H9 (cell line): ENCODE measurements around the gene CAV3. TPM values are rescaled to one million over a fixed set of nuclear protein-coding genes. Genes with fewer than 3 reads are reported as not detected.
A peak's percentile ranks its signal among the peaks of the same experiment; 100 is the strongest.

ENCODE experiments used
- DNase-seq: peaks from one replicate; pipeline ENCODE4 v3.0.0-alpha.2; 2017
- H2AFZ ChIP-seq: one replicate; pipeline ENCODE4 v1.6.1; 2013; ENCODE audit warnings: mild to moderate bottlenecking, low read length, control low read depth, moderate library complexity
- H2AK5ac ChIP-seq: 2 replicates; pipeline ENCODE4 v1.6.1; 2013; ENCODE audit warnings: low read length, control low read depth, mixed read lengths; ENCODE audit not compliant: insufficient read length
- H2BK120ac ChIP-seq: one replicate; pipeline ENCODE4 v1.6.1; 2013; ENCODE audit warnings: low read depth, mild to moderate bottlenecking, low read length, control low read depth, inconsistent platforms; ENCODE audit not compliant: poor library complexity, severe bottlenecking
- H2BK12ac ChIP-seq: 2 replicates; pipeline ENCODE4 v1.6.1; 2013; ENCODE audit warnings: low read length, control low read depth, mixed read lengths, low read depth; ENCODE audit not compliant: insufficient read length
- H2BK15ac ChIP-seq: 2 replicates; pipeline ENCODE4 v1.6.1; 2013; ENCODE audit warnings: low read depth, low read length, control low read depth
- H2BK20ac ChIP-seq: one replicate; pipeline ENCODE4 v1.6.1; 2013; ENCODE audit warnings: low read depth, mild to moderate bottlenecking, low read length, control low read depth, inconsistent platforms; ENCODE audit not compliant: poor library complexity, severe bottlenecking
- H2BK5ac ChIP-seq: 2 replicates; pipeline ENCODE4 v1.6.1; 2013; ENCODE audit warnings: low read length, control low read depth, mixed read lengths; ENCODE audit not compliant: insufficient read length
- H3K14ac ChIP-seq: 2 replicates; pipeline ENCODE4 v1.6.1; 2013; ENCODE audit warnings: low read length, control low read depth; ENCODE audit not compliant: insufficient read depth
- H3K18ac ChIP-seq: 2 replicates; pipeline ENCODE4 v1.6.1; 2013; ENCODE audit warnings: low read depth, mild to moderate bottlenecking, mixed read lengths, low read length, control low read depth; ENCODE audit not compliant: insufficient read length
- H3K23ac ChIP-seq: 2 replicates; pipeline ENCODE4 v1.6.1; 2013; ENCODE audit warnings: low read length, control low read depth, mixed read lengths, low read depth; ENCODE audit not compliant: insufficient read length
- H3K23me2 ChIP-seq: 2 replicates; pipeline ENCODE4 v1.6.1; 2013; ENCODE audit warnings: low read depth, mild to moderate bottlenecking, mixed read lengths, low read length, control low read depth; ENCODE audit not compliant: insufficient read length, poor library complexity, severe bottlenecking
- H3K27ac ChIP-seq: 2 replicates; pipeline ENCODE4 v1.5.1; 2013; ENCODE audit warnings: low read length, control low read depth, mixed read lengths, low read depth; ENCODE audit not compliant: insufficient read length
- H3K27me3 ChIP-seq: 2 replicates; pipeline ENCODE4 v1.6.1; 2013; ENCODE audit warnings: low read length, control low read depth, inconsistent platforms; ENCODE audit not compliant: insufficient read depth
- H3K4ac ChIP-seq: 2 replicates; pipeline ENCODE4 v1.6.1; 2013; ENCODE audit warnings: low read depth, mild to moderate bottlenecking, control low read depth, inconsistent platforms, low read length, moderate library complexity
- H3K4me1 ChIP-seq: 2 replicates; pipeline ENCODE4 v1.6.1; 2013; ENCODE audit warnings: low read length, control low read depth, inconsistent platforms; ENCODE audit not compliant: insufficient read depth
- H3K4me2 ChIP-seq: 2 replicates; pipeline ENCODE4 v1.6.1; 2013; ENCODE audit warnings: low read length, control low read depth, mixed read lengths; ENCODE audit not compliant: insufficient read length, insufficient read depth
- H3K56ac ChIP-seq: 2 replicates; pipeline ENCODE4 v1.6.1; 2013; ENCODE audit warnings: low read depth, mild to moderate bottlenecking, mixed read lengths, low read length, control low read depth; ENCODE audit not compliant: insufficient read length
- H3K79me1 ChIP-seq: 2 replicates; pipeline ENCODE4 v1.6.1; 2013; ENCODE audit warnings: low read depth, mild to moderate bottlenecking, moderate library complexity, low read length, control low read depth, inconsistent platforms; ENCODE audit not compliant: insufficient read depth, poor library complexity, severe bottlenecking
- H3K79me2 ChIP-seq: 2 replicates; pipeline ENCODE4 v1.6.1; 2013; ENCODE audit warnings: low read length, control low read depth, inconsistent platforms; ENCODE audit not compliant: insufficient read depth
- H3K9ac ChIP-seq: 2 replicates; pipeline ENCODE4 v1.6.1; 2013; ENCODE audit warnings: low read length, control low read depth, mixed read lengths; ENCODE audit not compliant: insufficient read length; ENCODE audit errors: extremely low read depth
- H3K9me3 ChIP-seq: one replicate; pipeline ENCODE4 v1.6.1; 2013; ENCODE audit warnings: low read depth, low read length, inconsistent platforms; ENCODE audit not compliant: control insufficient read depth
- H3T11ph ChIP-seq: one replicate; pipeline ENCODE4 v1.6.1; 2013; ENCODE audit warnings: mild to moderate bottlenecking, low read length, control low read depth, inconsistent platforms
- H4K20me1 ChIP-seq: one replicate; pipeline ENCODE4 v1.6.1; 2013; ENCODE audit not compliant: control insufficient read depth, insufficient read length, insufficient read depth
- H4K5ac ChIP-seq: 2 replicates; pipeline ENCODE4 v1.6.1; 2013; ENCODE audit warnings: low read depth, mild to moderate bottlenecking, mixed read lengths, low read length, control low read depth; ENCODE audit not compliant: insufficient read length
- H4K8ac ChIP-seq: replicated peaks from 2 replicates; pipeline ENCODE4 v1.6.1; 2013; ENCODE audit warnings: low read length, control low read depth, mixed read lengths, low read depth; ENCODE audit not compliant: insufficient read length
- H4K91ac ChIP-seq: 2 replicates; pipeline ENCODE4 v1.6.1; 2013; ENCODE audit warnings: low read depth, mild to moderate bottlenecking, moderate library complexity, mixed read lengths, low read length, control low read depth; ENCODE audit not compliant: insufficient read length
- H3K27ac Mint-ChIP-seq, 3 experiments: 2 replicates in 2 of 3; 3 replicates in 1 of 3; pipeline ENCODE4 v1.8.0; 2020 to 2021; ENCODE audit warnings: mixed read lengths in 3 of 3, mild to moderate bottlenecking in 1 of 3, moderate library complexity in 1 of 3
- H3K27me3 Mint-ChIP-seq: 2 replicates; pipeline ENCODE4 v1.8.0; 2021; ENCODE audit warnings: low read depth, mild to moderate bottlenecking, moderate library complexity, mixed read lengths
- H3K36me3 Mint-ChIP-seq, 3 experiments: 2 replicates in 2 of 3; 3 replicates in 1 of 3; pipeline ENCODE4 v1.8.0; 2020 to 2021; ENCODE audit warnings: low read depth in 3 of 3, mixed read lengths in 3 of 3; ENCODE audit not compliant: insufficient read depth in 1 of 3
- H3K4me1 Mint-ChIP-seq, 2 experiments: 2 replicates each; pipeline ENCODE4 v1.8.0; 2020; ENCODE audit warnings: mixed read lengths in 2 of 2
- H3K4me3 Mint-ChIP-seq, 2 experiments: 2 replicates in 1 of 2; 3 replicates in 1 of 2; pipeline ENCODE4 v1.8.0; 2020 to 2021; ENCODE audit warnings: mild to moderate bottlenecking in 2 of 2, mixed read lengths in 2 of 2, moderate library complexity in 1 of 2
- H3K9me3 Mint-ChIP-seq, 2 experiments: 2 replicates in 1 of 2; 3 replicates in 1 of 2; pipeline ENCODE4 v1.8.0; 2020; ENCODE audit warnings: mild to moderate bottlenecking in 2 of 2, mixed read lengths in 2 of 2, moderate library complexity in 1 of 2
- WGBS: extraction: QIAGEN DNeasy Blood & Tissue Kit; methylation state at CpG from one replicate; pipeline ENCODE4 v1.1.7; 2013; ENCODE audit warnings: missing lambda C conversion rate, low lambda C conversion rate, mixed read lengths; ENCODE audit not compliant: insufficient read length; ENCODE audit errors: extremely low coverage; 5-methylcytosine and 5-hydroxymethylcytosine counted together
- total RNA-seq: library from RNA; stranded (reverse); gene quantifications from 2 replicates; pipeline ENCODE4 v1.2.1, GENCODE V29; 2021
- TF ChIP-seq, protein P1 (sequence below): fragments of 200-600 bp; sonication (generic); conservative IDR thresholded peaks from 3 replicates; pipeline ENCODE4 v1.8.0; 2021; ENCODE audit warnings: antibody characterized with exemption, mild to moderate bottlenecking

Gene CAV3
- total RNA-seq, 1 experiment from 2014 or later = not detected

DNA sequence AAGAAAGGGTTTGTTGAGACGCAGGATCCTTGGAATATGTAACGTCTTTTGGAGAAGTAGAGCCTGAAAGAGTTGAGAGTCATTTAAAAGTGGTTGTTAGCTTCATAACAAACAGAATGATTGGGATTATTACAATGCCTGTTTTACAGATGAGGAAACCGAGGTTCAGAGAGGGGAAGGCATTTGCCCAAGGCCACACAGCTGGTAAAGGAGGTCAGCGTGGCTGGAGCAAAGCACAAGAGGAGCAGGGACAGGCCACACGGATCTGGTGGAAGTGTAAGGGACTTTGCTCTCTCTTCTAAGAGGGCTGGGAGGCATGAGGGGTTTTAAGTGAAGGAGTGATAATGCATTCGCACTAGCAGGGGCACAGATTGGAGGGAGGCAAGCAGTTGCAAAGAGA is 42.0 kb downstream of the CAV3 start:
- Histone ChIP-seq H3K14ac (no peak overlapping the region), H3K18ac (no peak overlapping the region), H3K4me1 (no peaks in the 10 kb centered on the region; the same call in 1 of the 2 replicates), H3K23me2 (no peaks in the 10 kb centered on the region), H2AK5ac (no peak overlapping the region), H3K9me3 (no peaks in the 10 kb centered on the region), H3K79me2 (no peaks in the 10 kb centered on the region), H3K4me2 (no peak overlapping the region), H2BK12ac (no peak overlapping the region), H3K9ac (no peak overlapping the region), H3T11ph (no peak overlapping the region), H2BK120ac (no peak overlapping the region), H2BK15ac (no peak overlapping the region), H2AFZ (no peak overlapping the region), H3K23ac (no peak overlapping the region), H4K20me1 (no peaks in the 10 kb centered on the region), H4K5ac (no peak overlapping the region), H2BK5ac (no peak overlapping the region), H3K27me3 (no peaks in the 10 kb centered on the region), H4K8ac (no peak overlapping the region), H3K27ac (no peak overlapping the region), H3K79me1 (no peaks in the 10 kb centered on the region), H2BK20ac (no peak overlapping the region), H3K4ac (no peak overlapping the region), H4K91ac (no peak overlapping the region), H3K56ac (no peak overlapping the region)
- WGBS = no CpG with 5 or more reads among the region's 6 CpGs
- TF ChIP-seq, protein P1, sequence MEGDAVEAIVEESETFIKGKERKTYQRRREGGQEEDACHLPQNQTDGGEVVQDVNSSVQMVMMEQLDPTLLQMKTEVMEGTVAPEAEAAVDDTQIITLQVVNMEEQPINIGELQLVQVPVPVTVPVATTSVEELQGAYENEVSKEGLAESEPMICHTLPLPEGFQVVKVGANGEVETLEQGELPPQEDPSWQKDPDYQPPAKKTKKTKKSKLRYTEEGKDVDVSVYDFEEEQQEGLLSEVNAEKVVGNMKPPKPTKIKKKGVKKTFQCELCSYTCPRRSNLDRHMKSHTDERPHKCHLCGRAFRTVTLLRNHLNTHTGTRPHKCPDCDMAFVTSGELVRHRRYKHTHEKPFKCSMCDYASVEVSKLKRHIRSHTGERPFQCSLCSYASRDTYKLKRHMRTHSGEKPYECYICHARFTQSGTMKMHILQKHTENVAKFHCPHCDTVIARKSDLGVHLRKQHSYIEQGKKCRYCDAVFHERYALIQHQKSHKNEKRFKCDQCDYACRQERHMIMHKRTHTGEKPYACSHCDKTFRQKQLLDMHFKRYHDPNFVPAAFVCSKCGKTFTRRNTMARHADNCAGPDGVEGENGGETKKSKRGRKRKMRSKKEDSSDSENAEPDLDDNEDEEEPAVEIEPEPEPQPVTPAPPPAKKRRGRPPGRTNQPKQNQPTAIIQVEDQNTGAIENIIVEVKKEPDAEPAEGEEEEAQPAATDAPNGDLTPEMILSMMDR = no peak
- Mint-ChIP-seq H3K27ac (peak overlapping the region in 1 of 3 experiments; percentile 60; a peak in 1 of 7 replicates), H3K4me1 (peaks cover 11 to 17% of the 10 kb centered on the region in 2 experiments), H3K36me3 (peaks cover 0 to 3% (median 0%) of the 10 kb centered on the region in 3 experiments; a peak in 2 of 7 replicates), H3K4me3 (no peak overlapping the region), H3K9me3 (no peaks in the 10 kb centered on the region), H3K27me3 (peaks cover 24% of the 10 kb centered on the region)
- no peak for DNase-seq
